ENCODE data around the gene ITSN2. TPM values are rescaled to one million over a fixed set of nuclear protein-coding genes. Genes with fewer than 3 reads are reported as not detected.

Gene ITSN2
- total RNA-seq, 2 experiments from 2014 or later, result 59.0 to 61.6 TPM

DNA sequence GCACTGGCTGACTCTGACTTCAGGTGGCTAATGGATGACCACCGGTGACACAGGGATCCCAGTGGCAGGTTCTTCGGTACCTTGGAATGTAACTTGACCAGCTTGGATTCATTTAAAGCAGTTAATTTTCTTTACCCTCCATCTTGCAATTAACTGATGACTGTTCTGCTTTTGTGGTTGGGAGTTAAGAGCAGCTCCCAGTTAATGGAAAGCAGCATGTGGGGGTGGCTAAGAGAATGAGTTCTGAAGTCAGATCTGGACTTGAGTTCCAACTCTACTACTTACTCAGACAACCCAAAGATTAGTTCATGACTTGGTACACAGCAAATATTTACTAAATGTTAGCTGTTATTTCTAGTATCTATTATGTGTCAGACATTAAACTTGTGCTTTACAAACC is 127.0 kb downstream of the ITSN2 start:
- CTCF ChIA-PET, result interaction anchor here (0.5 kb wide), 1 partner anchor 147 kb away, joined by 3 read pairs; no protein-coding TSS in a partner anchor
- POLR2A ChIA-PET, result no interaction called here

DNA sequence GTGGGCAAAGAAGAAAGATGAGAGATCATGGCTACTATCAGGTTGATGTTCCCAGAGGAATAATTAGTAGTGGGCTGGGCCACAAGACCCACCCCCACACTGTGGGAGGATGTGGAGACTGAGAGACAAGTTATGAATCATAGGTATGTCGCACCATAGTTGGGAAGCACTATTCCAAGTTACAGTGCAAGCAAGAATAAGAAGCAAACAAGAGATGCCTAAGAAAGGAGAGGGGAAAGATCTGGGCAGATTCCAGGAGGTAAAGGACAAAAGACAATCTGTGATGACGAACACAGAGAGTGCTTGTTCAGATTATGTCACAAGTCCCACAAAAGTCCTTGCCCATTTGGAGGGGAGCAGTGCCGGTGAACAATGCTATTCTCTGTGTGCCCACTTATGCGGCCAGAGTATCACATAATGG is 128.9 kb downstream of the ITSN2 start:
- ChIA-PET POLR2A (no interaction called here), CTCF (no interaction called here)

DNA sequence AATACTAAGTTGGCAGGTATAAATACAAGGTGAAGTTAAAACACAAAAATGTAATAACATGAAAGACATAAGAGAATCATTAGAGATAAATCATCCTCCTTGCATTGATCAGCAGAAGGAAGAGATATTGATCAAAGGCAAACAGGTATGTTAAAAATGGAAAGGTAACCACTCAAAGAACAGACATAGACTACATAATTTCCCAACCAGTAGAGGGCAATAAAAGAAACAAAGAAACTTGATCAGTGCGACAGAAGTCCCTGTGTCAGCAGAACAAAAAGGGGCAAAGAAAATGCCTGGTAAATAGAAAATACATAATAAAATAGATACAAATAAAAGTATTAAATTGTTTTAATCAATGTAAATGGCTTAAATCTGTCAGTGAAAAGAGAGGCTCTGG is 131.9 kb downstream of the ITSN2 start:
- POLR2A ChIA-PET, result no interaction called here
- CTCF ChIA-PET, result interaction anchor here (0.5 kb wide), 1 partner anchor 901 kb away, joined by 5 read pairs; no protein-coding TSS in a partner anchor

DNA sequence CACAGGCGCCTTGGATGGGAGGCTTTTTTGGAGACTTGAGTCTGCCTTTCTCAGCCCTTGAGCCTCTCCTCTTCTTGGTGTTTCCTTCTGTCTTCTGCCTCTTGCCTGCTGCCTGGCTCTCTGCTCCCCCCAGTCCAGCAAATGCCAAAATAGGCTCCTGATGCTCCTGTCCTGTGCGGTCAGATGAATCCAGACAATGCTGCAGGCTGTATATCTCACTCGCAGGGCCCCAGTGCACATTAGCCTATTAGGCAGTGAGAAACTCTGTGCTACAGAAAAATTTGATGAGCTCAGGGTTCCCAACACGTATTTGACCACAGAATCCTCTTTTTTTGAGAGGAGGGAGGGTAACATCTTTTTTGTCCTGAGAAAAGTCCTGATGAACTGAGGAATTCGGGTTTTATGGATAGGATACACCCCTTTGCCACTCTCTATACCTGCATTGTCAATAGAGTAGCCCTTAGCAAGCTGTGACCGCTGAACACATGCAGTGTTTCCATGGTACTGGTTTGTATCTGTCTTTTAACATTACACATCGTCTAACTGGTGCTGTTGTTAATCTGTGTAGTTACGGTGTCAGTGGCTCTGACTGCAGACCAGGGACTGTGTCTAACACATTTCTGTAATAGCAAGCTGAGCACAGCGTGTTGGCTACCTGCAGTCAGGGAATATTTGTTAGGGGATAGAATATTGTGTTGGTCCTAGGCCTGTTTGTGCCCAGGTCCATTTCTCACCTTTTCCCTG is 134.7 kb downstream of the ITSN2 start:
- CTCF ChIA-PET, result interaction anchor here (0.9 kb wide), 1 partner anchor 147 kb away, joined by 4 read pairs; no protein-coding TSS in a partner anchor
- POLR2A ChIA-PET, result no interaction called here

DNA sequence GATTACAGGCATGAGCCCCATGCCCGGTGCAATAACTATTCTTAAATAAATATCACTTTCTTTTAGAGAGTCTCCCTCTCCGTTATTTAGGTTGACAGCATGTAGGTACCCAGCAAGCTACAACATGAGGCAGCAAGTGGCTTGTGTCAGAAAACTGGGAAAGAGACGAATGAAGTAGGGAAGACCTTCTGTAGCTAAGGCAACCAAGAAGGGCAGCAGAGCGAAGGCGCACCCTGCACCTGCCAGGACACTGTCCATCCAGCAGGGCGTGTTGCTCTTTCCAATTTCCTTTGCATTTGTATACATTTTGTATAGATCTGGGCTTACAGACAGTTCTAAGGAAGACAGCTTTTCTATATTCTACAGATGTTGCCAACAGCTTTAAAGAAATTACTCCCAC is 137.4 kb downstream of the ITSN2 start:
- POLR2A ChIA-PET, result no interaction called here

DNA sequence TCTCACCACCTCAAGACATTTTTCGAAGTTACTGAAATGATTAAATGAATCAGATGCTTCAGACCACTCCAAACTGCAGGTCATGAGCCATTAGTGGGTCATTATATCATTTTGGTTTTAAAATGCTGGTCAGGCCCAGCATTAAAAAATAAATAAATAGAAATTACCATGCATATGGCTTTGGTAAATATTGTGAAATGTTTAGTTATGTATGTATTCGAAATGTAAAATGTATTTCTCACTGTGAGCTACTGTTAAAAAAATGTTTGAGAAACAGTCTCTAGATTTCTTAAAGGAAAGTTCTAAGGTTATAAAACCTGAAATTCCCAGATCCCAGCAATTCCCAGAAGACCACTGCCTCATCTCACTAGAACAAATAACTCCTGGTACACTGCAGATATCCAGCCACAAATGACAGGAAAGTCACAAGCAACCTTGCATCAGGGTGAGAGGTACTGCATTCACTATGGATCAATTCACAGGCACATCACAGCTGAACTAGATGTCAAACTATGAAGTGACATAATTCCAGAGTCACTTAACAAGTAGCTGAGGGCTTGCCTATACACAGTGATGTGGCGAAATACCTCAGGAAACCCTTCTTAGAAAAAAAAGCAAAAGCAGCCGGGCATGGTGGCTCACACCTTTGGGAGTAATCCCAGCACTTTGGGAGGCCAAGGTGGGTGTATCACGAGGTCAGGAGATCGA is 138.8 kb downstream of the ITSN2 start:
- ChIA-PET POLR2A (no interaction called here), CTCF (no interaction called here)

More for the DNA sequence above, 137.4 kb downstream of the ITSN2 start:
- CTCF ChIA-PET, result no interaction called here

DNA sequence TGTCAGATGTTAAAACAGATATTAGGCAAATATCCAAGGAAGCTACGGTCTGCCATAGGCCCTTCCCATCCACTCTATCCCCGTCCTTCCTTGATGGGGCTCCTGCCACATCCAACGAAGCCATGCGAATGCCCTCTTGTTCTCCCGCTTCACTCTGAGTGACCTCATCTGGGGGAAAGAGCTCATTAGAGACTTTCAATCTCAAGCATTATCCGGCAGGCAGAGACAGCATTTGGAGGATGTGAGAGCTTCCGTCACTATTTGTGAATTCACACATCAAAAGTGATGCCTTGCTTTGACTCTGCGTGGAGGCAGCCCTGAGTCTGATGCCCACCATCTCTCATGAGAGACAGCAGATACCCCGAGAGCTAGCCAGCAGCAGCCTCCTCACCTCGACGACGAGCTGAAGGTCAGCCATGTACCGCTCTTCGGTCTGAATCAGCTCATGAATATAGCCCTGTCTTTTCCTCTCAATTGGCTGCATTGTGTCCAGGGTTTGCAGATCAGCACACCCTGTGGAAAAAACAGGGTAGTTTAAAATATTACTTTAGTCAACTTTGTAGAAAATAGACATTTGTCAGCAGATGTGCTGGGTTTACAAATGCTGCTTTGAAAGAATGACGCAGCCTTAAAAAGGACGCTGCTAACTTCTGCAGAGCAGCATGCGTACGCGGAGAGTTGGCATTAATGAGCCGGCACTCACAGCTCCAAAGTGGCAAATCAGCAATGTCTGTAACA is 139.6 kb downstream of the ITSN2 start:
- CTCF ChIA-PET, result no interaction called here
- POLR2A ChIA-PET, result no interaction called here

DNA sequence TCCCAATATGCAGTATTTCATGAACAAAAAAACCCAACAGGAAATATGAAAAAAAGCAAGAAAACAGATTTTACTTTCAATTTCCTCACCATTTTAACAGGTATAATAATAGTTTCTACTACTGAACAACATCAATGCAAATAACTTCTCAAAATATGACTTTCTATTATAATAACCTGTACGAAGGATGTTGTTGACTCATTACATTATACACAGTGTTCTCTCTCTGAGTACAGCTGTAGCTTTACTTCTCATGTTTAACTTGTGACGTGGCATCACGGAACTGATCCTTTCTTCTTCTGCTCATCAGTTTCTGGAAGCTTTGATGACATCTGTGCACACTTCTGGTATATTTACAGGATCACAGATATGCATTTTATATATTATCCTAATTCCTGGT is 145.5 kb downstream of the ITSN2 start:
- CTCF ChIA-PET, result no interaction called here
- POLR2A ChIA-PET, result no interaction called here

DNA sequence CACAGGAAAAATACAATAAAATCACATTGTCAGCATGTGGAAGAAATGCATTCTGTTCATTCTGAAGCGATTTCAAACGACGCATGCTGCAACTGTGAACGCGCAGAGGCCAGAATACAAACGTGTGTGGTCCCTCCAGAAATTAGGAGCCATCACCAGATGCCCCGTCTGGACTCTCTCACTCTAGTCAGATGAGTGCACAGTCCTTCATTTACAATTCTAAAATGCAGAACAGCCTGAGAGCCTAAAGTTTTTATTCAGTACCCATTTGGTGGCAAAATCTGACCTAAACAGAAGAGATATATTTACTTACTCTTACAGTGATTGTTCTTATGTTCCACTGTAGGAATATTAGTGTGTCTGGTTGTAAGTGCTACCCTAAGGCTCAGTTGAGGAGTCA is 148.9 kb downstream of the ITSN2 start:
- ChIA-PET POLR2A (no interaction called here), CTCF (interaction anchor here (1.0 kb wide), 1 partner anchor 8 kb away, joined by 3 read pairs; no protein-coding TSS in a partner anchor)

DNA sequence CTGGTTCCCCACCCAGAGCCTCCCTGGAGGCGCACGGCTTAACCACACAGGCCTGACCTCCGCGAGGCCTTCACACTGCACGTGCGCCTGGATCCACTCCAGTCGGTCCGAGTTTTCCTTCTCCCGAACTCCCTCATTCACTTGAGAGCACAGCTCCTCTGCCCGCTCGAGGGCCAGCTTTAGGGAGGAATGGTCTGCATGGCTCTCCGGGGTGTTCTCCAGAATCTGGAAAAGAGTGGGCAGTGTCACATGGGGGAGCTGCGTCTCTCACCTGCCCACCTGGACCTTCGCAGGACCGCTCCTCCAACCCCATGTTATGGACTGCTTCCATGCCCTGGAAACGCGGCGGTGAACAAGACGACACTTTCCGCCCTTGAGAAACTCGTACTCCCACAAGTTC is 149.6 kb downstream of the ITSN2 start:
- ChIA-PET POLR2A (no interaction called here), CTCF (interaction anchor here (0.7 kb wide), 1 partner anchor 167 kb away, joined by 5 read pairs; no protein-coding TSS in a partner anchor)

DNA sequence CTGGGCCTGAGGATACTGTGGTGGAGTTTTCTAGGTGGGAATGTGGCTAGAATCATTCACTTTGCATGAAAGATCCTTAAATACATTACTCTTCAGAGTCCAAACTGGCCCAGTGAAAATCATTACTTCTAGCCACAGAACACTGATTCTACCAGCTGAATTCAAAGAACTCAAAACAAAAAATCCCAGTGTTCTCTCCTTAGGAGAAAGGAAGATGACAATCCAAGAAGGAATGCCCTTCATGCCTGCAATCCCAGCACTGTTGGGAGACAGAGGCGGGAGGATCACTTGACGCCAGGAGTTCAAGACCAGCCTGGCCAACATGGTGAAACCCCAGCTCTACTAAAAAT is 150.3 kb downstream of the ITSN2 start:
- ChIA-PET CTCF (interaction anchor here (0.7 kb wide), 1 partner anchor 88 kb away, joined by 4 read pairs; no protein-coding TSS in a partner anchor), POLR2A (no interaction called here)

DNA sequence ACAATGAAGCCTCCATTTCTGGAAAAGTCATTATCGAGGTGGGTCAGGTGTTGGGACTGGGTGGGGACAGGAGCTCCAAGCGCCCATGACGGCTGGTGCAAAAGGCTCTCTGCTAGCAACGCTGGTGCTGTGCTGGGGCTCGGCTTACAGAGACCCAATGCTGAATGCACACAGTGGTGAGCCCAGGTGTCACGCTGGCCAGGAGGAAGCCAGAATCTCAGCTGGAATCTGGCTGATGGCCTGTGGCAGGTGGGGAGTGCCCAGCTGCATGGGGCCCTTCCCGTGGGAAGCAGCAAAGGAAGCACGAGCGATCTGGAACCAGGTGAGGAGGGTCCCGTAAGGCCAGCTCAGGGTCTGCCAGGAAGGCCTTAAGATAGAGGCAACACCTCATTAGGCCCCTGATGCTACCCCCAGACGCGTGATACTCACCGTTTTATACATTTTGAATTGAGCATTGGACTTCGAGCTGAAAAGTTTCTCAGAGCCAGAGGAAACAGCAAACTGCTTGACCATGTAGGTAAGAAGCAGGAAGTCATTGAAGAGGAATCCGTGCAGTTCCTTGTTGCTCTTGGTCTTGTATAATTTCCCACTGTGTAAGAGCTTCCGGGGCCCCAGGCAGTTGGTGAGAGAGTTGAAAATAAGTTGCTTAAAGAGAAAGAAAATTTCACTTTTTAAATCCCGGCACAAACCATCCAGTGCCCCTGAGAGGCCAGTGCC is 150.8 kb downstream of the ITSN2 start:
- ChIA-PET CTCF (interaction anchor here (0.7 kb wide), 1 partner anchor 87 kb away, joined by 4 read pairs; no protein-coding TSS in a partner anchor), POLR2A (no interaction called here)

DNA sequence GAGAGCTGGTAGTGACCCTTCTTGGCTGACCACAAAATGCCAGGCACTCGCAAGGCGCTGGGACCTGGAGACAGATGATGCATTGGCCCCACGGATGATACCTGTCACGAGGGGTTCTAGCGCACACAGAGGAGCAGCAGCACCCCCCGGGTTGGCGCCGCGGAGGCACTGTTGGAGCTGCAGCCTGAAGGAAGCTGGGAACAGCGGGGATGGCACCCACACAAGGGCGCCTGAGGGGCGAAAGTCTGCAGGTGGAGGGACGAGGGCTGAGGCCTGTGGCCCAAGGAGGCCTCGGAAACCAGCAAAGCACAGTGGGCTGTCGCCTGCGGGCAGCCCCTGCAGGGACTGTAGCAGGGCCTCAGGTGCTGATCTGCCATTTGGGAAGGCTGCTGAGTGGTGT is 151.8 kb downstream of the ITSN2 start:
- POLR2A ChIA-PET, result no interaction called here
- CTCF ChIA-PET, result no interaction called here

DNA sequence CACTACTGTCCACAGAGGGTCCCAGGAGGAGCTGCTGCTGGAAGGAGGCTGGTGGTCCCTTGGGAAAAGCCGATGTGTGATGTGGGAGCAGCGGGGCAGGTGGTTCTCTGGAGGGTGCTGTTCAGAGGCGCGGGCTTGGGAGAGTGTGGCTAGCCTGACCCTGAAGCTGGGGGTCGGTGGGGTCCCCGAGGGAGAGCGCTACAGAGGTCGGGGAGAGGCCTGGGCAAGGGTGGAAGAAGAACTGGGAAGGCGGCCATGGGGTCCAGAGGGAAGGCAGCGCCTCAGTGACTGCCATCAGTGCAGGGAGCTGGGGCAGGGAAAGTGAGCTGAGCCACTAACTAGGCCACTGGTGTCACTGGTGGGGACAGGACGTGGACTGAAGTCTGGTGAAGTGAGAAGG is 153.0 kb downstream of the ITSN2 start:
- ChIA-PET POLR2A (no interaction called here), CTCF (interaction anchor here (0.6 kb wide), 1 partner anchor 165 kb away, joined by 3 read pairs; no protein-coding TSS in a partner anchor)

DNA sequence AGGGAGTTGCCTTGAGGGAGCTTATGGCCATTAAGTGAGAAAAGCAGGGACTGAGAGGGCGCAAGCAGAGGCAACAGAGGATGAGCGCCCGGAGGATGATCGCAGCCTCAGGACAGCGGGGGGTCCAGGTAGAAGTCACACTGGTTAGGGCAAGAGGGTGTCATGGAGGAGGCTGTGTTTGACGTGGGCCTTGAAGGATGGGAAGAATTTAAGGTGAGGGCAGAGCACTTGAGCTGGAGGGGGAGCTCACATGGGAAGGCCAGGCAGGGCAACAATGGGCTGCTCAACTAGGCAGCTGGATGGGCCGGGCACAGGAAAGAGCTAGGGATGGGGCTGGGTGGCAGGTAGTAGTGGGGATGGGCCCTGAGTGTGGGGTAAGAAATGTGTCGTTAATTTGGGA is 153.6 kb downstream of the ITSN2 start:
- ChIA-PET CTCF (no interaction called here), POLR2A (no interaction called here)

DNA sequence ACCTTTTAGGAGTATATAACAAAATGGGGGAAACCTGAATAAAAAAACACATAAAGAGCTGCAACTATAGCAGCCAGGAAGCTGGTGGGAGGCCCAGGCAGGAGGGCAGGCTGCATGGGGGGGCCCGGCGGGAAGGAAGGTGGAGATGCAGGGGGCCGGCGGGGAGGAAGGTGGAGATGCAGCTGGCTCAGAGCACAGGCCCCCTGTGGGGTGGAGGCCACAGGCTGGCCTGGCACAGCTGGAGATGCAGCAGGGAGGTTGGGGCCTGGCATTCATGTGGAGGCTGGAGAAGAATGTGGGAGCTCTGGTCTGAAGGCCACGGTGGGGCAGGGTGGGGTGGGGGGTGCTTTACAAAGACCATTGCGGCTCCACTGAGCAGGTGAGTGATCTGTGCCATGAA is 154.1 kb downstream of the ITSN2 start:
- CTCF ChIA-PET, result no interaction called here
- POLR2A ChIA-PET, result no interaction called here

DNA sequence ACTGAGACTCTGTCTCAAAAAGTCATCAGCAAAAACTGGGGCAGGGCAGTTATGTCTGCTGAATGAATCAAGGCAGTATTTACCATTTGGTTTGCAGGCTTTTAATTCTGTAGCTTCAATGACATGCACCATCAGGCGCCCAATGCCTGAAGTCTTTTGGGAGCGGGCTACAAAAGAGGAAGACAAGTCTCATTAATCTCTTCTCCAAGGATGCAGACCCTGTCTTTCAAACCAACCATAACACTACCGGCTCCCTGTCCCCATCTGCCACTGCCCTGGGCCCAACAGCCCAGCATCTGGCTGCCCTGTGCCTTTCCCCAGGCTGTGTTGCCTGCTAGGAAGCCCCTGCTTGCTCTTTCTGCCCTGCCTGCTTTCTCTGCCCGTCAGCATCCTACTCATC is 155.2 kb downstream of the ITSN2 start:
- ChIA-PET CTCF (no interaction called here), POLR2A (no interaction called here)

DNA sequence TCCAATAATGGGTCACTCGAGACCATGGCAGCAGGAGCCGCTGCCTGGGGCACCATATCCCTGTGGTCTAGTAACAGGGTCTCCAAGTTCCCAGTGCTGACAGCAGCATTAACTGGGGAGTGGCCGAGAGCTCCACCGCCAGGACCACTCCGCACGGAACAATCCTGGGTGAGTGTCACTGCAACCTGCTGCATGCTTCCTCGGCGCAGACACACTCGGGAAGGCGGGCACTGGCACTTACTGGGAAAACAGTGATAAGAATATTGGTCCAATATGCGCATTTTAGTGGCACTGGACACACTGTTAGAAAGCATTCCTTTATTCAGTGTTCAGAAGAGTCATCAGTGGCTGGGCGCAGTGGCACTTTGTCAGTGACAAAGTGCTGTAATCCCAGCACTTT is 155.8 kb downstream of the ITSN2 start:
- ChIA-PET CTCF (no interaction called here), POLR2A (no interaction called here)

DNA sequence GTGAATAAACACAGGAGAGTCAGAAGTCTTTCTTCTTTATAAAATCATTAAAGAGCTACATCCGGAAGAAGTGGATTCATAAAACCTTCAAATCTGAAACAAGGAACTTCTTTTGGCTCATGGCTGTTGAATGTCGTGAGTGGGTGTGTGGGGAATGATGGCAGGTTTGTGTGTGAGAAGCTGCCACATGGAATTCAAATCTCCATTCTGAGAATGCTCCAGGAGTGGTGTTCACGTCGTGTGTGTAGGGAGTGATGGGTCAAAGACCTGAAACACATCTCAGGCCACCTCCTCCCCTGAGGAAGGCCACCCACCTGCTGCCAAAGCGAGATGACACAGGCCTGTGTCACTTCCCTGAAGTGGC is 156.6 kb downstream of the ITSN2 start:
- ChIA-PET CTCF (interaction anchor here (0.9 kb wide), 1 partner anchor 8 kb away, joined by 3 read pairs; no protein-coding TSS in a partner anchor), POLR2A (no interaction called here)
